Measurements from ENCODE around the gene MORC2. TPM values are rescaled to one million over a fixed set of nuclear protein-coding genes. Genes with fewer than 3 reads are reported as not detected.

MORC2 gene
- total RNA-seq, 1 donor from 2014 or later, result 49.0 TPM

DNA sequence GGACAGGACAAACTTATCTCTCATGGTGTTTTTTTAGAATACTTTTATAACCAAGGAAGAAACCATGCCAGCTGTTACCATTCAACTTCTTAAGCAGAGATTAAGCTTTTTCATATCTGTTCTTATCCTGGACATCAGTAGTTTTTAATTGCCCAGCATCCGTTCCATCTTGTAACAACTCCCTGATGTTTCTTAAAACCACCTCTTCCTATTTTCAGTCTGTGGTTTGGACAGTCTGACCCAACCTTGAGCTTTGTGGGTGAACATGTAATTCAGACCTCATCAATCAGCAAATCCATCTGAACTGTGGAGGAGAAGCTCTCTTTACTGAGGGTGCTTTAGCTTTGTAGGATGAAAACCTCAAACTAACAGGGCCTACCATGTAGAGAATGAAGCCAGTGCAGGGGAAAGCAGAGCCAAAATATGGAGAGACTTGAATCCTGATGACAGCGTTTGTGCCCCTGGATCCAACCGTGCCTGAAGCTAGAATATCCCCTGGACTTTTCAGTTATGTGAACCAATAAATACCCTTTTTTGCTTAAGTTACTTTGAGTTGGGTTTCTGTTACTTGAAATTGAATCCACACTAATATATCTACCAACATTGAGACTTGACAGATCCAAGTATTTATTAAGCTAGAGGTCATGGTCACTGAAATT lies 9.9 kb upstream of the MORC2 start:
- Mint-ChIP-seq H3K27ac (no peak overlapping the region), H3K4me1 (ENCODE audit: low read depth) (peaks cover 13% of the 10 kb centered on the region), H3K4me3 (no peak overlapping the region), H3K9me3 (peaks cover 60% of the 10 kb centered on the region), H3K27me3 (ENCODE audit: insufficient read depth) (no peaks in the 10 kb centered on the region), H3K36me3 (ENCODE audit: low read depth) (peaks cover 52% of the 10 kb centered on the region)
- intact Hi-C loops (cut with micrococcal nuclease), result no loop called here
- no peak for DNase-seq (ENCODE audit: low spot score)

DNA sequence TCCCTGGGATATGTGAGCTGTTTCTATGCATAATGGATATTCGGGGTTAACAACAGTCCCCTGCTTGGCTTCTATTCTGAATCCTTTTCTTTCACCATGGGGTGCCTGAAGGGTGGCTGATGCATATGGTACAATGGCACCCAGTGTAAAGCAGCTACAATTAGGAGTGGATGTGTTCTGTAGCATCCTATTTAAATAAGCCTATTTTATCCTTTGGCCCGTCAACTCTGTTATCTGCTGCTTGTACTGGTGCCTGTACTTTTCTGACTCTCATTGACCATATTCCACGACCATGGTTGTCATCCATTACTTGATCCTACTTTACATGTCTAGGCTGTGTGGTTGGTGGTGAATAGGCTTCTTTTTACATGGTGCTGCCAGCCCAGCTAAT lies 1.8 kb upstream of the MORC2 start:
- Mint-ChIP-seq H3K27ac (peak overlapping the region; percentile 88), H3K36me3 (ENCODE audit: low read depth) (peaks cover 79% of the 10 kb centered on the region), H3K27me3 (ENCODE audit: insufficient read depth) (no peaks in the 10 kb centered on the region), H3K4me1 (ENCODE audit: low read depth) (peaks cover 52% of the 10 kb centered on the region), H3K9me3 (peaks cover 41% of the 10 kb centered on the region), H3K4me3 (peak overlapping the region; percentile 90)
- intact Hi-C loops (cut with micrococcal nuclease), result loop anchor here (5.0 kb wide), 1 partner anchor 322 kb away; the partner anchor contains the start of gene PIK3IP1
- no peak for DNase-seq (ENCODE audit: low spot score)

DNA sequence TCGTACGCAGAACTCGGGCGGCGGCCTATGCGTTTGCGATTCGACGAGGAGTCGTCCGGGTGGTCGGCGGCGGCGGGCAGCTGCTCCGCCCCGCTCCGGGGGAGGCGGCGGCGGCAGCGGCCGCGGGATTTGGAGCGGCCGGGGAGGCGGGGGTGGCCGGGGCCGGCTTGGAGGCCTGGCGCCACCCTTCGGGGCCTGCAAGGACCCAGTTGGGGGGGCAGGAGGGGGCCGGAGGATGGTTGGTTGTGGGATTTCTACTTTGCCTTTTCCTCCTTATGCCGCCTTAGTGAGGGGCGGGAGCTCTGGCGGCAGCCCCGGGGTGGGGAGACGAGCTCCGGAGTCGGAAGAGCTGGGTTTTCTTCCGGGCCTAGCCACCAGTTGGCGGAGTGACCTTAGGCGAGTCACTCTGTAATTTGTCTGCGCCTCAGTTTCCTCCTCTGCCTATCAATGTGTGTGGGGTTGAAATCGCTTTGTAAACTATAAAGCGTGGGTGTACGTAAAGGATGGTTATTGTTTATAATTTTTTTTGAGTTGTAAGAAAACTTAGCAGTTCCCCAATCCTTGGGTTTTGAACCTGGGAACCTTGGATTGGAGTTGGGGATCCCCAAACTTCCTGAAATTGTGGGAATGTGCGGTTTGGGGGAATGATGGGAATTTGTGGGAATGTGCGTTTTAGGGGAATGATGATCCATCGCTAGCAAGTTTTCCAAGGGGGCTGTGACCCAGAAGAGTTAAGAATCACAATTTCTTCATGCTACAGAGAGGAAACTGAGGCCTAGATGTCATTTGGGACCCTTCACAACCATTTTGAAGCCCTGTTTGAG lies 1.2 kb upstream of the MORC2 start:
- Mint-ChIP-seq H3K27me3 (ENCODE audit: insufficient read depth) (no peaks in the 10 kb centered on the region), H3K36me3 (ENCODE audit: low read depth) (peaks cover 79% of the 10 kb centered on the region), H3K4me3 (peak overlapping the region; percentile 90), H3K4me1 (ENCODE audit: low read depth) (peaks cover 58% of the 10 kb centered on the region), H3K9me3 (peaks cover 36% of the 10 kb centered on the region), H3K27ac (peak overlapping the region; percentile 88)
- intact Hi-C loops (cut with micrococcal nuclease), result loop anchor here (5.0 to 10.0 kb wide), 3 partner anchors 245 to 425 kb away; partner anchors contain the start of genes DRG1, LIMK2 and PIK3IP1
- DNase-seq (ENCODE audit: low spot score), result peak; percentile 40

- intact Hi-C loops (cut with micrococcal nuclease), result loop anchor here (10.0 kb wide), 2 partner anchors 246 to 426 kb away; partner anchors contain the start of genes DRG1 and LIMK2
- peaks cover 65% of the 10 kb centered on the region for H3K4me1 Mint-ChIP-seq (ENCODE audit: low read depth)
- H3K36me3 Mint-ChIP-seq (ENCODE audit: low read depth), result peaks cover 72% of the 10 kb centered on the region
- H3K27me3 Mint-ChIP-seq (ENCODE audit: insufficient read depth), result no peaks in the 10 kb centered on the region
- peak within 1 kb of the TSS; percentile 91 for H3K4me3 Mint-ChIP-seq
- peak; percentile 97 for DNase-seq (ENCODE audit: low spot score)
- H3K9me3 Mint-ChIP-seq, result peaks cover 29% of the 10 kb centered on the region
- H3K27ac Mint-ChIP-seq, result peak within 1 kb of the TSS; percentile 96
Observed at GRCh38 chr22:30968924-30969531, 454 bp upstream of the MORC2 start, which contains the start of gene TUG1. Gene TUG1, plus strand, starts transcription at chr22:30969265.

- H3K36me3 Mint-ChIP-seq (ENCODE audit: low read depth), result peaks cover 43% of the 10 kb centered on the region
- H3K4me3 Mint-ChIP-seq, result no peak overlapping the region
- H3K27me3 Mint-ChIP-seq (ENCODE audit: insufficient read depth), result no peaks in the 10 kb centered on the region
- intact Hi-C loops (cut with micrococcal nuclease), result loop anchor here (10.0 kb wide), 2 partner anchors 250 to 430 kb away; partner anchors contain the start of genes DRG1 and LIMK2
- H3K9me3 Mint-ChIP-seq, result peaks cover 4% of the 10 kb centered on the region
- DNase-seq (ENCODE audit: low spot score), result no peak
- no peak overlapping the region for H3K27ac Mint-ChIP-seq
- peaks cover 41% of the 10 kb centered on the region for H3K4me1 Mint-ChIP-seq (ENCODE audit: low read depth)
Observed at GRCh38 chr22:30964858-30965257, 3.7 kb downstream of the MORC2 start.

- no peak overlapping the region for H3K4me3 Mint-ChIP-seq
- no peaks in the 10 kb centered on the region for H3K27me3 Mint-ChIP-seq (ENCODE audit: insufficient read depth)
- intact Hi-C loops (cut with micrococcal nuclease), result no loop called here
- DNase-seq (ENCODE audit: low spot score), result no peak
- peaks cover 40% of the 10 kb centered on the region for H3K36me3 Mint-ChIP-seq (ENCODE audit: low read depth)
- H3K27ac Mint-ChIP-seq, result no peak overlapping the region
- no peaks in the 10 kb centered on the region for H3K9me3 Mint-ChIP-seq
- peaks cover 25% of the 10 kb centered on the region for H3K4me1 Mint-ChIP-seq (ENCODE audit: low read depth)
Observed at GRCh38 chr22:30955153-30955552, 13.4 kb downstream of the MORC2 start.

DNA sequence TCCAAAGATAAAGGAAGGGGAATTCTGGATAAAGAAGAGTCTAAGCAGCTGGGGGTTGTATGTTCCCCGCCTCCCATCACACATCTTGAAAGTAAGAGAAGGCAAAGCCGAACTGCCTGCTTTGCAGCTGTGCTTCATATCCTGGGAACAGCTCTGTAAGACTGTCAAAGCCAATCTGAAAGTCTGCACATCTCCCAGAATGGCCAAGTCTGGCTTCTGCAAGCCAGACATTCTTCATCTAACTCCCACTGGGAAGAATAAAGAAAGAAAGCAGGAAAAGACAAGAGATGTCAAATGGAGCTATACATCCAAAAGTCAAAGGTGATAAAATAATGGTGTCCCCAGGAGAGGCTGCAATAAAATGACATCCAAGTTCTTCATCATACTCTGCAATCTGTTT lies 15.4 kb downstream of the MORC2 start:
- DNase-seq (ENCODE audit: low spot score), result no peak
- Mint-ChIP-seq H3K4me1 (ENCODE audit: low read depth) (peaks cover 23% of the 10 kb centered on the region), H3K27ac (no peak overlapping the region), H3K27me3 (ENCODE audit: insufficient read depth) (no peaks in the 10 kb centered on the region), H3K9me3 (no peaks in the 10 kb centered on the region), H3K4me3 (no peak overlapping the region), H3K36me3 (ENCODE audit: low read depth) (peaks cover 47% of the 10 kb centered on the region)
- intact Hi-C loops (cut with micrococcal nuclease), result no loop called here

DNA sequence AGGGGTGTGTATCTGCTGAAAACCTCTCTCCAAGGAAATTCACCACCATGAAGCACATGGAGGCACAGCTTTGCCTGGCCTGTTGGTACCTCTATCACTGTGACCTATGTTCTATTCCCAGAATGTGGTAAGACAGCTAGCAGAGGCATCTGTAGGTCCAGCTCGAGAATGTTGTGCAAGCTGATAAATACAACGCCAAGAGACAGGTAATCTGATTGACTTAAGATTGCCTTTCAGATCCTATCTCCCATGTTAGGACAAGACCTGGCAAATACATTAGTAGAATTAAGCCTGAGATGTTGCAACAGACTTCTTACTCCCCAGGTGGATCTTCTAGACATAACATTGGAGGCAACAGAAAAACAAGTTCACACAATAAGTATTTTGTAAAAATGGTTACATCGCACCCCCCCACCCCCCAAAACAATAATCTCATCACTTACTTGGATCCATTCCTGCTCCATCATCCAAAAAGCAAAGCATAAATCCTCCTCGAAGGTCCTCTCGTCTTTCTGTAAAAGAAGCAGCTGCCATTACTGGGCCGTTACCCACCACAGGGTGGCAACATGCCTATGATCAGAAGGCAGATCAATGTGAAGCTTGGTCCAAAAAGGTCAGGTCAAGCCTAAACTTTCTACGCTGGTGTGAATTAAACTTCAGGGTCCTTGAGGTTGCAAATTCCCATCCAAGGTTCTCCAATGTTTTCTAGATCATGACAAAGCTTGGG lies 18.5 kb downstream of the MORC2 start:
- no peak for DNase-seq (ENCODE audit: low spot score)
- Mint-ChIP-seq H3K27me3 (ENCODE audit: insufficient read depth) (no peaks in the 10 kb centered on the region), H3K4me3 (no peak overlapping the region), H3K27ac (no peak overlapping the region), H3K9me3 (no peaks in the 10 kb centered on the region), H3K36me3 (ENCODE audit: low read depth) (peaks cover 50% of the 10 kb centered on the region), H3K4me1 (ENCODE audit: low read depth) (peaks cover 21% of the 10 kb centered on the region)
- intact Hi-C loops (cut with micrococcal nuclease), result loop anchor here (2.0 to 5.0 kb wide), 2 partner anchors 135 to 282 kb away; no protein-coding TSS in a partner anchor

DNA sequence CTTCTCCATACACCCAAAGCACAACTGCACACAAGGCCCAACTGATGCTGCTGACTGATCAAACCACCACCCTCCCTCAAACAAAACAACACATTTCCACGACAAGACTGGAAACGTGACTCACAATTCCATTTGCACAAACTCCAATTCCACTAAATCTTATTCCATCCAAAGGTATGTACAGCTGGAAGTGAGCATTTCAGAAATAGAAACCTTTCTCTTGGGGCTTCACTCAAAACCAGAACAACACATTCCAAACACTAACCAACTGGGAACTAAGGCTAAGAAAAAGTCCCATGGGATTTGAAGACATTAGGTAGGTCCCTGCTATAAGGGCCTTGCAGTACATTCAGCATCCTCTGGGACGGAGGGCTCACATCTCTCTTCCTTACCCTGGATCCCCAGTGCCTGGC lies 19.6 kb downstream of the MORC2 start:
- Mint-ChIP-seq H3K27ac (no peak overlapping the region), H3K4me3 (no peak overlapping the region), H3K27me3 (ENCODE audit: insufficient read depth) (no peaks in the 10 kb centered on the region), H3K9me3 (no peaks in the 10 kb centered on the region), H3K36me3 (ENCODE audit: low read depth) (peaks cover 58% of the 10 kb centered on the region), H3K4me1 (ENCODE audit: low read depth) (peaks cover 31% of the 10 kb centered on the region)
- intact Hi-C loops (cut with micrococcal nuclease), result loop anchor here (2.0 to 5.0 kb wide), 2 partner anchors 136 to 283 kb away; no protein-coding TSS in a partner anchor
- DNase-seq (ENCODE audit: low spot score), result no peak

GRCh38 chr22:30947816-30948454 lies 20.6 kb downstream of the MORC2 start:
- Mint-ChIP-seq H3K4me3 (no peak overlapping the region), H3K9me3 (no peaks in the 10 kb centered on the region), H3K27ac (no peak overlapping the region), H3K36me3 (ENCODE audit: low read depth) (peaks cover 54% of the 10 kb centered on the region), H3K4me1 (ENCODE audit: low read depth) (peaks cover 39% of the 10 kb centered on the region), H3K27me3 (ENCODE audit: insufficient read depth) (no peaks in the 10 kb centered on the region)
- DNase-seq (ENCODE audit: low spot score), result no peak
- intact Hi-C loops (cut with micrococcal nuclease), result loop anchor here (2.0 to 5.0 kb wide), 2 partner anchors 137 to 284 kb away; no protein-coding TSS in a partner anchor

GRCh38 chr22:30947173-30947815 lies 21.3 kb downstream of the MORC2 start:
- Mint-ChIP-seq H3K9me3 (no peaks in the 10 kb centered on the region), H3K27ac (no peak overlapping the region), H3K27me3 (ENCODE audit: insufficient read depth) (no peaks in the 10 kb centered on the region), H3K4me1 (ENCODE audit: low read depth) (peaks cover 41% of the 10 kb centered on the region), H3K36me3 (ENCODE audit: low read depth) (peaks cover 51% of the 10 kb centered on the region), H3K4me3 (no peak overlapping the region)
- DNase-seq (ENCODE audit: low spot score), result no peak
- intact Hi-C loops (cut with micrococcal nuclease), result loop anchor here (5.0 kb wide), 1 partner anchor 285 kb away; no protein-coding TSS in a partner anchor

All from activated T-helper 1 cell treated with anti-CD3 and anti-CD28 coated beads, Interleukin-12 subunit alpha, Interleukin-12 subunit beta, Interleukin-2, Interleukin-4 antibody, amounts not matched to agents 30 ng/mL and 10 ng/mL and 1 ng/mL, durations not matched to agents 14 hours and 24 hours and 36 hours (primary cell).